SK-N-SH treated with all-trans-retinoic acid at 6 μM for 48 hours (cell line): Measurements from ENCODE around the gene IL20.

Source experiments
- ATAC-seq: fragments of 200-7000 bp; cut with Tn5 transposase; 3 replicates; pipeline ENCODE4 v1.9.1; 2020; ENCODE audit warnings: mild to moderate bottlenecking, moderate library complexity
- ARNTL ChIP-seq: fragments of 450-650 bp; formaldehyde crosslinking; IDR thresholded peaks from 2 replicates; pipeline ENCODE4 v1.5.0; 2020; ENCODE audit warnings: low read depth, mild to moderate bottlenecking, moderate library complexity, borderline replicate concordance
- BACH2 ChIP-seq: fragments of 250-450 bp; sonication (Bioruptor Pico); IDR thresholded peaks from 2 replicates; pipeline ENCODE4 v1.9.0; 2021; ENCODE audit warnings: mild to moderate bottlenecking, borderline replicate concordance
- CREB5 ChIP-seq: fragments of 250-450 bp; sonication (Bioruptor Pico); IDR thresholded peaks from 2 replicates; pipeline ENCODE4 v1.5.1; 2020; ENCODE audit warnings: low read depth, mild to moderate bottlenecking, moderate library complexity
- CSDC2 ChIP-seq: fragments of 250-450 bp; sonication (Bioruptor Pico); IDR thresholded peaks from 2 replicates; pipeline ENCODE4 v1.5.0; 2020; ENCODE audit warnings: mild to moderate bottlenecking, moderate library complexity
- CSRNP3 ChIP-seq: fragments of 250-450 bp; sonication (Bioruptor Pico); IDR thresholded peaks from 2 replicates; pipeline ENCODE4 v1.5.1; 2021; ENCODE audit warnings: mild to moderate bottlenecking, moderate library complexity
- ESRRG ChIP-seq: fragments of 250-450 bp; sonication (Bioruptor Pico); IDR thresholded peaks from 2 replicates; pipeline ENCODE4 v1.6.1; 2021; ENCODE audit warnings: mild to moderate bottlenecking
- GLIS3 ChIP-seq: fragments of 250-450 bp; sonication (Bioruptor Pico); IDR thresholded peaks from 2 replicates; pipeline ENCODE4 v1.5.0; 2020; ENCODE audit warnings: mild to moderate bottlenecking, moderate library complexity
- ISL1 ChIP-seq: fragments of 250-450 bp; sonication (Bioruptor Pico); IDR thresholded peaks from 2 replicates; pipeline ENCODE4 v2.1.2; 2022; ENCODE audit warnings: mild to moderate bottlenecking, moderate library complexity
- OSR1 ChIP-seq: fragments of 250-450 bp; sonication (Bioruptor Pico); IDR thresholded peaks from 2 replicates; pipeline ENCODE4 v1.8.0; 2022; ENCODE audit warnings: moderate library complexity, mild to moderate bottlenecking, inconsistent platforms
- POU6F1 ChIP-seq: fragments of 250-450 bp; sonication (Bioruptor Pico); IDR thresholded peaks from 2 replicates; pipeline ENCODE4 v1.8.0; 2021; ENCODE audit warnings: low read depth, mild to moderate bottlenecking, moderate library complexity, borderline replicate concordance
- PPARA ChIP-seq: fragments of 250-450 bp; sonication (Bioruptor Pico); IDR thresholded peaks from 2 replicates; pipeline ENCODE4 v1.5.0; 2020; ENCODE audit warnings: mild to moderate bottlenecking, borderline replicate concordance
- RARB ChIP-seq: fragments of 250-450 bp; sonication (Bioruptor Pico); IDR thresholded peaks from 2 replicates; pipeline ENCODE4 v1.8.0; 2021; ENCODE audit warnings: mild to moderate bottlenecking, moderate library complexity
- SNAI2 ChIP-seq: fragments of 250-450 bp; sonication (Bioruptor Pico); IDR thresholded peaks from 2 replicates; pipeline ENCODE4 v1.5.0; 2020; ENCODE audit warnings: mild to moderate bottlenecking, moderate library complexity
- TCF4 ChIP-seq: fragments of 250-450 bp; sonication (Bioruptor Pico); IDR thresholded peaks from 2 replicates; pipeline ENCODE4 v1.8.0; 2021; ENCODE audit warnings: mild to moderate bottlenecking, moderate library complexity, borderline replicate concordance
- TOX ChIP-seq: fragments of 250-450 bp; sonication (Bioruptor Pico); IDR thresholded peaks from 2 replicates; pipeline ENCODE4 v1.8.0; 2021; ENCODE audit warnings: mild to moderate bottlenecking, moderate library complexity, borderline replicate concordance
- TSHZ2 ChIP-seq: fragments of 250-450 bp; sonication (Bioruptor Pico); IDR thresholded peaks from 2 replicates; pipeline ENCODE4 v1.5.0; 2020; ENCODE audit warnings: mild to moderate bottlenecking, moderate library complexity
- ZC3H10 ChIP-seq: fragments of 250-450 bp; sonication (Bioruptor Pico); IDR thresholded peaks from 2 replicates; pipeline ENCODE4 v1.5.1; 2021; ENCODE audit warnings: mild to moderate bottlenecking, moderate library complexity
- ZFP3 ChIP-seq: fragments of 250-450 bp; sonication (Bioruptor Pico); IDR thresholded peaks from 2 replicates; pipeline ENCODE4 v1.5.0; 2020; ENCODE audit warnings: mild to moderate bottlenecking, moderate library complexity
- ZFP30 ChIP-seq: fragments of 450-650 bp; formaldehyde crosslinking; IDR thresholded peaks from 2 replicates; pipeline ENCODE4 v1.5.0; 2022; ENCODE audit warnings: mild to moderate bottlenecking, moderate library complexity
- ZNF565 ChIP-seq: fragments of 450-650 bp; formaldehyde crosslinking; conservative IDR thresholded peaks from 2 replicates; pipeline ENCODE4 v1.5.0; 2020; ENCODE audit warnings: low read depth, mild to moderate bottlenecking, moderate library complexity
- ZNF70 ChIP-seq: fragments of 450-650 bp; formaldehyde crosslinking; IDR thresholded peaks from 2 replicates; pipeline ENCODE4 v1.5.0; 2020; ENCODE audit warnings: mild to moderate bottlenecking, moderate library complexity

Gene IL20

GRCh38 chr1:206916000-206916709 is 50.7 kb downstream of the IL20 start:
- ATAC-seq = no peak
- no peak for TF ChIP-seq TOX (CRISPR knock-in tag)
- no peak for TF ChIP-seq RARB (CRISPR knock-in tag)
- TF ChIP-seq CSRNP3 (CRISPR knock-in tag) = no peak
- no peak for TF ChIP-seq CREB5 (CRISPR knock-in tag)
- no peak for TF ChIP-seq POU6F1
- TF ChIP-seq ARNTL (CRISPR knock-in tag) = no peak

GRCh38 chr1:206918076-206918475 is 52.7 kb downstream of the IL20 start:
- no peak for ATAC-seq
- no peak for TF ChIP-seq TSHZ2 (CRISPR knock-in tag)
- TF ChIP-seq POU6F1 = no peak
- TF ChIP-seq CSRNP3 (CRISPR knock-in tag) = no peak
- TF ChIP-seq BACH2 (CRISPR knock-in tag) = no peak
- TF ChIP-seq GLIS3 = no peak
- no peak for TF ChIP-seq ZFP3 (CRISPR knock-in tag)
- TF ChIP-seq CSDC2 (CRISPR knock-in tag) = no peak
- TF ChIP-seq SNAI2 (CRISPR knock-in tag) = no peak
- TF ChIP-seq ARNTL (CRISPR knock-in tag) = no peak
- TF ChIP-seq ISL1 (CRISPR knock-in tag) = no peak
- no peak for TF ChIP-seq TOX (CRISPR knock-in tag)
- no peak for TF ChIP-seq ESRRG (CRISPR knock-in tag)
- TF ChIP-seq OSR1 (CRISPR knock-in tag) = no peak
- no peak for TF ChIP-seq PPARA (CRISPR knock-in tag)
- TF ChIP-seq ZNF565 (CRISPR knock-in tag) = no peak
- TF ChIP-seq RARB (CRISPR knock-in tag) = no peak
- TF ChIP-seq ZC3H10 (CRISPR knock-in tag) = no peak
- TF ChIP-seq ZNF70 (CRISPR knock-in tag) = no peak
- TF ChIP-seq ZFP30 (CRISPR knock-in tag) = no peak
- no peak for TF ChIP-seq TCF4 (CRISPR knock-in tag)
